Measurements from ENCODE around the gene PTPRG. TPM values are rescaled to one million over a fixed set of nuclear protein-coding genes. Genes with fewer than 3 reads are reported as not detected.

Gene PTPRG
- polyA plus RNA-seq, 1 donor (not counting 4 experiments of a cell fraction or from before 2014, with no cell fraction given) = 12.1 TPM

- Histone ChIP-seq H3K9ac (ENCODE audit: control insufficient read depth, extremely low read depth, insufficient read depth, low read length) (no peak overlapping the region), H2AFZ (ENCODE audit: control insufficient read depth, low read length) (no peak overlapping the region), H3K9me3 (ENCODE audit: control insufficient read depth, low read depth, low read length) (no peaks in the 10 kb centered on the region), H3K79me2 (ENCODE audit: control insufficient read depth, insufficient read depth, low read length) (no peaks in the 10 kb centered on the region), H3K4me2 (ENCODE audit: control insufficient read depth, extremely low read depth, insufficient read depth, low read depth, low read length) (no peak overlapping the region), H3K4me3 (ENCODE audit: control insufficient read depth in 2 of 3, extremely low read depth in 1 of 3, insufficient read depth in 2 of 3, low read depth in 1 of 3, low read length in 3 of 3) (no peak overlapping the region), H3K4me1 (ENCODE audit: control insufficient read depth, extremely low read depth, insufficient read depth, low read length) (no peaks in the 10 kb centered on the region), H4K20me1 (ENCODE audit: control insufficient read depth, extremely low read depth, insufficient read depth, low read length) (no peaks in the 10 kb centered on the region), H3K27me3 (ENCODE audit: control insufficient read depth, extremely low read depth, insufficient read depth, low read length) (no peaks in the 10 kb centered on the region), H3K27ac (ENCODE audit: control insufficient read depth, insufficient read depth, low read length) (no peak overlapping the region), H3K36me3 (ENCODE audit: control insufficient read depth in 2 of 2, extremely low read depth in 1 of 2, insufficient read depth in 2 of 2, low read length in 2 of 2) (peaks cover 0 to under 1% of the 10 kb centered on the region in 2 experiments), H3K9me1 (ENCODE audit: control insufficient read depth, extremely low read depth, insufficient read depth, low read length) (no peaks in the 10 kb centered on the region)
- TF ChIP-seq, protein P1, sequence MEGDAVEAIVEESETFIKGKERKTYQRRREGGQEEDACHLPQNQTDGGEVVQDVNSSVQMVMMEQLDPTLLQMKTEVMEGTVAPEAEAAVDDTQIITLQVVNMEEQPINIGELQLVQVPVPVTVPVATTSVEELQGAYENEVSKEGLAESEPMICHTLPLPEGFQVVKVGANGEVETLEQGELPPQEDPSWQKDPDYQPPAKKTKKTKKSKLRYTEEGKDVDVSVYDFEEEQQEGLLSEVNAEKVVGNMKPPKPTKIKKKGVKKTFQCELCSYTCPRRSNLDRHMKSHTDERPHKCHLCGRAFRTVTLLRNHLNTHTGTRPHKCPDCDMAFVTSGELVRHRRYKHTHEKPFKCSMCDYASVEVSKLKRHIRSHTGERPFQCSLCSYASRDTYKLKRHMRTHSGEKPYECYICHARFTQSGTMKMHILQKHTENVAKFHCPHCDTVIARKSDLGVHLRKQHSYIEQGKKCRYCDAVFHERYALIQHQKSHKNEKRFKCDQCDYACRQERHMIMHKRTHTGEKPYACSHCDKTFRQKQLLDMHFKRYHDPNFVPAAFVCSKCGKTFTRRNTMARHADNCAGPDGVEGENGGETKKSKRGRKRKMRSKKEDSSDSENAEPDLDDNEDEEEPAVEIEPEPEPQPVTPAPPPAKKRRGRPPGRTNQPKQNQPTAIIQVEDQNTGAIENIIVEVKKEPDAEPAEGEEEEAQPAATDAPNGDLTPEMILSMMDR (optimal IDR thresholded peaks at IDR 0.05 in 1 of 3, IDR thresholded peaks at IDR 0.05 in 1 of 3, conservative IDR thresholded peaks at IDR 0.05 in 1 of 3; ENCODE audit: extremely low read depth in 1 of 3, insufficient read depth in 2 of 3, low read length in 3 of 3) = no peak
- no peak for TF ChIP-seq EZH2 (IDR thresholded peaks at IDR 0.05; ENCODE audit: low read length)
- FAIRE-seq = no peak
- dilution Hi-C loops (cut with MboI; ENCODE audit: extremely low pct_ligation_motif_present, low sequenced_read_pairs) = no loop called here
- DNase-seq (ENCODE audit: low read depth, low spot score) = no peak
Measured at GRCh38 chr3:62287392-62287927, 726.1 kb downstream of the PTPRG start.

DNA sequence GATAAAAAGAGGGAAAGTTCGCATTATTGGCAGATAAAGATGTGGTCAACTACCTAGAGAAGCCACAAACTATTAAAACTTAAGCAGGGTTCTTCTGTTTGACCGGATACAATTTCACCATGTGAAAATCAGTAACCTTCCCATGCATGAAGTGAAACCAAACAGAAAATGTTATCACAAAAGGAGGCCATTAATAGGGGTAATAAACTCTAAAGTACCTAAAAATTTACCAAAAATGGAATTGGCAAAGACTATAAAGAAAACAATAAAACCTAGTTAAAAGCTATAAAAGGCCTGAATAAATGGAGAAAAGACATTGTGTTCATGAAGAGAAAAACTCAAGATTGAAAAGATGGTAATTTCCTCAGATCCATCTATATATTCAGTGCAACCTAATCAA, 728.6 kb downstream of the PTPRG start:
- no peaks in the 10 kb centered on the region for H3K9me3 ChIP-seq (ENCODE audit: control insufficient read depth, low read depth, low read length)
- H3K79me2 ChIP-seq (ENCODE audit: control insufficient read depth, insufficient read depth, low read length) = no peaks in the 10 kb centered on the region
- peaks cover 0 to 2% of the 10 kb centered on the region in 2 experiments for H3K36me3 ChIP-seq (ENCODE audit: control insufficient read depth in 2 of 2, extremely low read depth in 1 of 2, insufficient read depth in 2 of 2, low read length in 2 of 2)
- FAIRE-seq (no peak), DNase-seq (ENCODE audit: low read depth, low spot score) (no peak)
- no peaks in the 10 kb centered on the region for H4K20me1 ChIP-seq (ENCODE audit: control insufficient read depth, extremely low read depth, insufficient read depth, low read length)
- H3K27ac ChIP-seq (ENCODE audit: control insufficient read depth, insufficient read depth, low read length) = no peak overlapping the region
- H3K27me3 ChIP-seq (ENCODE audit: control insufficient read depth, extremely low read depth, insufficient read depth, low read length) = no peaks in the 10 kb centered on the region
- no peak overlapping the region for H3K4me3 ChIP-seq (ENCODE audit: control insufficient read depth in 2 of 3, extremely low read depth in 1 of 3, insufficient read depth in 2 of 3, low read depth in 1 of 3, low read length in 3 of 3)
- dilution Hi-C loops (cut with MboI; ENCODE audit: extremely low pct_ligation_motif_present, low sequenced_read_pairs) = no loop called here
- TF ChIP-seq, protein P1 (optimal IDR thresholded peaks at IDR 0.05 in 1 of 3, IDR thresholded peaks at IDR 0.05 in 1 of 3, conservative IDR thresholded peaks at IDR 0.05 in 1 of 3; ENCODE audit: extremely low read depth in 1 of 3, insufficient read depth in 2 of 3, low read length in 3 of 3) = no peak
- TF ChIP-seq EZH2 (IDR thresholded peaks at IDR 0.05; ENCODE audit: low read length) = no peak
- H3K9me1 ChIP-seq (ENCODE audit: control insufficient read depth, extremely low read depth, insufficient read depth, low read length) = no peaks in the 10 kb centered on the region
- H3K4me2 ChIP-seq (ENCODE audit: control insufficient read depth, extremely low read depth, insufficient read depth, low read depth, low read length) = no peak overlapping the region
- H3K4me1 ChIP-seq (ENCODE audit: control insufficient read depth, extremely low read depth, insufficient read depth, low read length) = no peaks in the 10 kb centered on the region
- no peak overlapping the region for H2AFZ ChIP-seq (ENCODE audit: control insufficient read depth, low read length)
- H3K9ac ChIP-seq (ENCODE audit: control insufficient read depth, extremely low read depth, insufficient read depth, low read length) = no peak overlapping the region

All from keratinocyte (primary cell).